GM20000 (cell line): Measurements from ENCODE around the gene DUSP28.
"Not testable (repeated sequence)": the region's sequence is repeated elsewhere in the genome, so short reads cannot be mapped to it uniquely, and the experiment has no call there.

Source experiments
- DNase-seq: peaks from one replicate; pipeline ENCODE4 v3.0.0; 2012; ENCODE audit warnings: low spot score
- TF ChIP-seq, protein P1 (sequence below): IDR thresholded peaks from 2 replicates; pipeline ENCODE4 v1.5.1; 2012; ENCODE audit warnings: mild to moderate bottlenecking, control low read depth; ENCODE audit errors: extremely low read depth, missing control alignments

DUSP28 gene

DNA sequence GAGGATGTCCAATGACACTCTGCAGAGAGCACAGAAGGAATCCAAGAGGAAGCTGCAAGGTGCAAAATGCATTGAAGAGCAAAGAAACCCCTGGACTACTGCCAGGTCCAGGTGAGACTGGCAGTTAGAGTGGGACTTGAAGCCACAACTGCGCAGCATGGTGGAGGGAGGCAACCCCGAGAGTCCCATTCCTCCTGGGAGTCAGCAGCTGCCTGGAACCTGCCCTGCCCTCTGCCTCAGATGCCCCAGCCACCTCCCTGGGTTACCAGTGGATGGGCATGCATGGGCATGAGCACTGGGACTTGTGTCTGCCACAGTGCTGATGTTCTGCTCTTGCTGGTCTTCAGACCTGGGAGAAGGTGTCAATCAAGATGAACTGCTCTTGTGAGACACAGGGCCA lies 45.5 kb upstream of the DUSP28 start:
- DNase-seq = no peak

DNA sequence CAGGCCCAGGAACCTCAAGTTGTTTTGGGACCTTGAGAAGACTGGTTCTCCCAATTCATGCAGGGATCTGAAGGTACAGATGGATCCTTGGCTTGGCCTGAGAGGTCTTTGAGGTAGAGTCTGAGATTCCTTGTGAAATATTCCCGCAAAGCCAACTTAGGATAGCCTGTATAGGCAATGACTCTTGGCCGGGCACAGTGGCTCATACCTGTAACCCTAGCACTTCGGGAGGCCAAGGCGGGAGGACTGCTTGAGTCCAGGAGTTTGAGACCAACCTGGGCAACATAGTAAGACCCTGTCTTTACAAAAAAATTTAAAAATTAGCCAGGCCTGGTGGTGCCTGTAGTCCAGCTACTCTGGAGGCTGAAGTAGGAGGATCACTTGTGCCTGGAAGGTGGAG lies 42.8 kb upstream of the DUSP28 start:
- no peak for DNase-seq
- TF ChIP-seq, protein P1, sequence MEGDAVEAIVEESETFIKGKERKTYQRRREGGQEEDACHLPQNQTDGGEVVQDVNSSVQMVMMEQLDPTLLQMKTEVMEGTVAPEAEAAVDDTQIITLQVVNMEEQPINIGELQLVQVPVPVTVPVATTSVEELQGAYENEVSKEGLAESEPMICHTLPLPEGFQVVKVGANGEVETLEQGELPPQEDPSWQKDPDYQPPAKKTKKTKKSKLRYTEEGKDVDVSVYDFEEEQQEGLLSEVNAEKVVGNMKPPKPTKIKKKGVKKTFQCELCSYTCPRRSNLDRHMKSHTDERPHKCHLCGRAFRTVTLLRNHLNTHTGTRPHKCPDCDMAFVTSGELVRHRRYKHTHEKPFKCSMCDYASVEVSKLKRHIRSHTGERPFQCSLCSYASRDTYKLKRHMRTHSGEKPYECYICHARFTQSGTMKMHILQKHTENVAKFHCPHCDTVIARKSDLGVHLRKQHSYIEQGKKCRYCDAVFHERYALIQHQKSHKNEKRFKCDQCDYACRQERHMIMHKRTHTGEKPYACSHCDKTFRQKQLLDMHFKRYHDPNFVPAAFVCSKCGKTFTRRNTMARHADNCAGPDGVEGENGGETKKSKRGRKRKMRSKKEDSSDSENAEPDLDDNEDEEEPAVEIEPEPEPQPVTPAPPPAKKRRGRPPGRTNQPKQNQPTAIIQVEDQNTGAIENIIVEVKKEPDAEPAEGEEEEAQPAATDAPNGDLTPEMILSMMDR = no peak

More for the DNA sequence above, 45.5 kb upstream of the DUSP28 start:
- TF ChIP-seq, protein P1 = no peak

DNA sequence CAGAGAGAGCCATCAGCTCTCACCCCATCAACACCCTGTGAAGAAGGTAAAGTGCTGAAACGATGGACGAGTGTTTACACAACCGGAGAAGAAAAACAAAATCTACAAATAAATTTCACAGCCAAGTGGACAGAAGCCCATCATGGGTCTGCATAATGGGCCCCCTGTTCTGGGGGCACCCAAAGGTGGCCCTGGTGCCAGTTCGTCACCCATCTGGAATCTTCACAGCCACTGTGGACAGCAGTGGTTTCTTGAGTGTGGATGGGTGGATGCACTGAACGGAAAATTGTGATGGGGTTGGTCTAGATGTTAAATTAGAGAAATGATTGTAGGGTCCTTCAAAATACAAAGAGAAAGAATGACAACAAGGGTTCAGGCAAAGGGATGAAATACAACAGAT lies 41.2 kb upstream of the DUSP28 start:
- TF ChIP-seq, protein P1 = no peak
- DNase-seq = no peak

DNA sequence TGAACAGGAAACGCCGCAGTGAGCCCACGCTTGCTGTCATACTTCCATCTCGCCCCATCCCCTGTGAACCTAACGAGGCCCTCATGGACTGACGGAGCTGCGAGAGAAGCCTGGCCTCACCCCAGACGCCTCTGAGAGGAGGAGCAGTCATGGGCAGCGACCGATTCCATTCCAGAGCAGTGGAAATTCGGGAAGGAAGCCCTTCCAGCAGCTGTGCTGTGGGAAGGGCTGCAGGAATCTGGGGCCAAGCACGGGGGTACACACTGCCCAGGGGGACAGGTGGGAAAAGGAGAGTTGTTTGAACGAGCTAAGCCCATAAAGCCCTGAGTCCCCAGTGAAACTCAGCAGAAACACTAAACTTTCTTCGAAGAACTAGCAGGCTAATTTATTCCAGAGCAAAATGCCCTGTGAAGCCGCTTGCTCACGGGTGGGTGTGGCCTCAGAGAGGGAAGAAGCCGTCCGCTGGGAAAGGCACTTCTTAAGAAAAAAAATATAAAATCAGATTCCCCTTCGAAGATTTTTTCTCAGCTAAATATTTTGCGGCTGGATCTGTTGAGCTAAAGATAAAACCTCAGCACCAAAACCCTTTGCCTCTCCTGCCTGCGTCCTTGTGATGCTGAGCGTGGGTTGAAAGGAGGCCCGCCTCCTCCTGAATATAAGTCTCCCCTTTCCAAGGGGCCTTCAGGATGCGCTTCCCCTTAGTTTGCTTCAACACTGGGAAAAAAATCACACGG lies 40.6 kb upstream of the DUSP28 start:
- TF ChIP-seq, protein P1 = no peak
- DNase-seq = no peak

DNA sequence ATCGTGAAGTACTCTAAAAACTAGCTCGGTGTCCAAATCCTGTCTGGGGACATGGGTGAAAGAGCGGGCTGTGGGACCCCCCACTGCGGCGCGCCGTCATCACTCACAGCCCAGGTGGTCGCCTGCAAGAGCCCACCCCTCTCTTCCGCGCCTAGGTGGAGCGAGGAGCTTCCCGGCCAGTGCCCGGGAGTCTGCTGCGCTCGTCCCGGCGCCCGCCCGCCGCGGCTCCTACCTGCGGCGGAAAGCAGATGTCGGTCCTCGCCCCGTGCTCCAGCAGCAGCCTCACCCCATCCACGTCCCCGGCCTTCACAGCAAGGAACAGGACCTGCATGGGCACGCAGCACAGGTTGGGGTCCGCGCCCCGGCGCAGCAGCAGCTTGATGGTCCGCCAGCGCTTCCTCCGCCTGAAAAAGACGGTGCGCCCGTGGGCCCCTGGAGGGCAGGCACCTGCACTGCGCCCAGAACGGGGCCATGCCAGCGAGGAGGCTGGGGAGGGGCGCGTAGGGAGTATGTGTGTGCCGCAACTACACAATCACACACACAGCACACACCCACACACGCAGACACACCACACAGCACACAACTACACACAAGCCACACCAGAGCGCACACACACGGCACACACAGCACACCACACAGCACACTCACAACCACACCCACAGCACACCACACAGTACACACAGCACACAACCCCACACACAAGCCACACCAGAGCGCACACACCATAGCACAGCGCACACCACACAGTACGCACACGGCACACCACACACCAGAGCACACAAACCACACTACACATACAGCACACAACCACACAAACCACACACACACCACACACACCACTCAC lies 39.8 kb upstream of the DUSP28 start:
- no peak for DNase-seq
- TF ChIP-seq, protein P1 = no peak

DNA sequence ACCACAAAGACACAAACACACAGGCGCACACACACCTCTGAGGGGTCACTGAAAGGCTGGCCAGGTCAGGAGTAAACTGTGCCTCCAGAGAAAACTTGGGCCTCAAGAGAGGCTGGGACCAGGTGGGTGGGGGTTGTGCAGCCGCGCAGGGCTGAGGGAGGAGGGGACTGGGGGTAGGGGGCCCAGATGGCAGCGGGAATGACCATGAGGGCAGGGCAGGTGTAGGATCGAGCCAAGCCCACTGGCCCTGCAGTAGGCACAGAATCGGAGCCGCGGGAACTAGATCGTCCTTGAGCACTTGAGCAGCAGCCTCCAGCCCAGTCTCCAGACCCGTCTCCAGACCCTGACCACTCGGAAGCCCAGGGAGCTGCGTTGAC lies 39.2 kb upstream of the DUSP28 start:
- no peak for DNase-seq
- TF ChIP-seq, protein P1 = no peak

DNA sequence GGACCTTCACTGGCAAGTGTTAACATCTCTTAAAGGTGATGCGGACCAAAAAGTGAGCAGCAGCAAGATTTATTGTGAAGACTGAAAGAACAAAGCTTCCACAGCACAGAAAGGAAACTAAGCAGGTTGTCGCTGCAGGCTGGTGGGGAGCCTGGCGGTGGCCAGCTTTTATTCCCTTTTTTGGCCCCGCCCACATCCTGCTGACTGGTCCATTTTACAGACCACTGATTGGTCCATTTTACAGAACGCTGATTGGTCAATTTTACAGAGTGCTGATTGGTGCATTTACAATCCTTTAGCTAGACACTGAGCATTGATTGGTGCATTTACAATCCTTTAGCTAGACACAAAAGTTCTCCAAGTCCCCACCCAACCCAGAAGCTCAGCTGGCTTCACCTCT lies 38.3 kb upstream of the DUSP28 start:
- DNase-seq = not testable (repeated sequence)
